Melanocyte of skin (primary cell): ENCODE measurements around the gene TRAPPC10. TPM values are rescaled to one million over a fixed set of nuclear protein-coding genes. Genes with fewer than 3 reads are reported as not detected.

ENCODE experiments used
- small RNA-seq, 2 donors: library from RNA; depleted of rRNA; stranded (forward); fragments of <200 nt; gene quantifications; one replicate each; pipeline ENCODE3, GENCODE V24; 2012
- total RNA-seq, 2 donors: library from RNA; depleted of rRNA; stranded (reverse); fragments of >200 nt; gene quantifications; 2 replicates each; pipeline ENCODE4 v1.2.3, GENCODE V29; 2012

TRAPPC10 gene, protein sequence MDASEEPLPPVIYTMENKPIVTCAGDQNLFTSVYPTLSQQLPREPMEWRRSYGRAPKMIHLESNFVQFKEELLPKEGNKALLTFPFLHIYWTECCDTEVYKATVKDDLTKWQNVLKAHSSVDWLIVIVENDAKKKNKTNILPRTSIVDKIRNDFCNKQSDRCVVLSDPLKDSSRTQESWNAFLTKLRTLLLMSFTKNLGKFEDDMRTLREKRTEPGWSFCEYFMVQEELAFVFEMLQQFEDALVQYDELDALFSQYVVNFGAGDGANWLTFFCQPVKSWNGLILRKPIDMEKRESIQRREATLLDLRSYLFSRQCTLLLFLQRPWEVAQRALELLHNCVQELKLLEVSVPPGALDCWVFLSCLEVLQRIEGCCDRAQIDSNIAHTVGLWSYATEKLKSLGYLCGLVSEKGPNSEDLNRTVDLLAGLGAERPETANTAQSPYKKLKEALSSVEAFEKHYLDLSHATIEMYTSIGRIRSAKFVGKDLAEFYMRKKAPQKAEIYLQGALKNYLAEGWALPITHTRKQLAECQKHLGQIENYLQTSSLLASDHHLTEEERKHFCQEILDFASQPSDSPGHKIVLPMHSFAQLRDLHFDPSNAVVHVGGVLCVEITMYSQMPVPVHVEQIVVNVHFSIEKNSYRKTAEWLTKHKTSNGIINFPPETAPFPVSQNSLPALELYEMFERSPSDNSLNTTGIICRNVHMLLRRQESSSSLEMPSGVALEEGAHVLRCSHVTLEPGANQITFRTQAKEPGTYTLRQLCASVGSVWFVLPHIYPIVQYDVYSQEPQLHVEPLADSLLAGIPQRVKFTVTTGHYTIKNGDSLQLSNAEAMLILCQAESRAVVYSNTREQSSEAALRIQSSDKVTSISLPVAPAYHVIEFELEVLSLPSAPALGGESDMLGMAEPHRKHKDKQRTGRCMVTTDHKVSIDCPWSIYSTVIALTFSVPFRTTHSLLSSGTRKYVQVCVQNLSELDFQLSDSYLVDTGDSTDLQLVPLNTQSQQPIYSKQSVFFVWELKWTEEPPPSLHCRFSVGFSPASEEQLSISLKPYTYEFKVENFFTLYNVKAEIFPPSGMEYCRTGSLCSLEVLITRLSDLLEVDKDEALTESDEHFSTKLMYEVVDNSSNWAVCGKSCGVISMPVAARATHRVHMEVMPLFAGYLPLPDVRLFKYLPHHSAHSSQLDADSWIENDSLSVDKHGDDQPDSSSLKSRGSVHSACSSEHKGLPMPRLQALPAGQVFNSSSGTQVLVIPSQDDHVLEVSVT
- 10 to 100 TPM; 33.3 to 33.7 TPM for total RNA-seq

DNA sequence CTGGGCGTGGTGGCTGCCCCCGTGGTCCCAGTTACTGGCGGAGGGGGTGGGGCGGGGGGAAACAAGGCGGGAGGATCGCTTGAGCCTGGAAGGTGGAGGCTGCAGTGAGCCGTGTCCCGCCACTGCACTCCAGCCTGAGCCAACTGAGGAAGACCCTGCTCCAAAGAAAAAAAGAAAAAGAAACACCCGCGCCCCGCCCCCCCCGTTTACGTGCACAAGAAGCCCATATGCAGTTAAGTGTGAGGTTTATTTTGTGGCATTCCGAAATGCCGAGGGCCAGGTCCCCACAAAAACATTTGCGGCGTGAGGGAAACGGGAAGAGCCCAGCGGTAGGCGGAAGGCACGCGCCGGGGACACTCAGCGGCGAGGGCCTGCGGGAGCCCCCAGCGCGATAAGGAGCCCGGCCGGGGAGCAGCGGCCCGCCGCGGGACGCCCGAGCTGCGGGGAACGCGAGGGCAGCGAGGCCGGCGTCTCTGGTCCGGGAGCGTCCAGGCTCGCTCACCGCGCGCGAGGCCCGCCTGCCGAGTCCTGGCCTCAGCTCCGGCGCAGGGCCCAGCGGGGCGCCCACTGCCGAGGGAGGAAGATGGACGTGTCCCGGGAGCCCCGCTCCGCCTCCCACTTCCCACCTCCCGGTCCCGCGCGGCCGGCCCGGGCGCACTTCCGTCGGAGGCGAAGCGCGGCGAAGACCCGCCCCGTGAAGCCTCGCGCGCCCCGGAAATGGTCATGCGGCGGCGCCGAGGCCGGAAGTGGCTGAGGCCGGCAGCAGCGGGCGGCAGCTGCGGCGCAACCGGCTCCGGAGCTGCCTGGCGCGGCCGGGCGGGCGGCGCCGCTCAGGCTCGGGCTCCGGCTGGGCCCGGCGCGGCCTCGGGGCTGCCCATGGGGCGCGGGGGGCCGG is at the start of gene TRAPPC10:
Gene TRAPPC10 (plus strand): TSS at position 731 of the 895 bp plus-strand sequence. CDS start 185 bp downstream, outside the sequence.

DNA sequence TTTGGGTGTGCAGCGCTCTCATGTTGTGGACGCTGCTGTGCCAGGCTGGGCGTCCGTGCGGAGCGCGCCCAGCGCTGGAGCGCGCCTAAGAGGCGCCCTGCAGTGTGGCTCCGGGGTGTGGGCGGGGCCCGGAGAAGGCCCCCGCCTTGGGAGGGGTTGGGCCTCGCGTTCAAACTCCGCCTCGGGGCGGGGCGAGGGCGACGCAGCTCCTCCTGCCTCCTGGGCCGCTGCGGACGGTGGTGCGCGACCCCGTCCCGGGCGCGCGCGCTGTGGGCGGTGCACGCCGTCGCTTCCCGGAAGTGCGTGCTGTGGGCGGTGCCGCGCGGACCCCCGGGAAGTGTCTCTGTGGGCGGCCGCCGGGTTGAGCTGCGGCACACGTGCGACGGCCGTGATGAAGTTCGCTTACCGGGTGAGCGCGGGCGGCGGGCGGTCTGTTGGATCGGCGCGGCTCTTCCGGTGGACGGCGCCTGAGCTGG is 95.0 kb downstream of the TRAPPC10 start, which contains the start of gene PWP2:
Gene PWP2 (plus strand): TSS at position 374 of the 476 bp plus-strand sequence. CDS start 18 bp downstream, at position 392.

Small RNAs within 50 kb of the gene (small RNA-seq; reads per million reads assigned to genes)
- 0 reads per million in 2 donors for gene RNU6-1150P

Other genes starting within 250 kb of the TRAPPC10 start
- 10 to 100 TPM; 52.3 to 65.4 TPM for gene CSTB, start 236.0 kb upstream of the TRAPPC10 start, total RNA-seq
- gene RRP1, start 222.7 kb upstream of the TRAPPC10 start, total RNA-seq, result 10 to 100 TPM; 26.2 to 33.0 TPM
- gene AGPAT3, start 147.1 kb upstream of the TRAPPC10 start, total RNA-seq, result 10 to 100 TPM; 64.6 to 86.4 TPM
- 10 to 100 TPM in 1 of 2 donors, 1 to 10 TPM in 1; 1.7 to 25.3 TPM for gene PWP2, start 95.1 kb downstream of the TRAPPC10 start, total RNA-seq
- 10 to 100 TPM in 1 of 2 donors, 1 to 10 TPM in 1; 8.6 to 35.0 TPM for gene GATD3, start 121.4 kb downstream of the TRAPPC10 start, total RNA-seq
- gene ICOSLG, start 228.6 kb downstream of the TRAPPC10 start, total RNA-seq, result under 1 TPM in 1 of 2 donors, not detected in 1; under 0.01 TPM
- not detected for gene DNMT3L, start 249.6 kb downstream of the TRAPPC10 start, total RNA-seq